Mesothelial cell of epicardium (in vitro differentiated cells): ENCODE measurements around the gene NHSL2. TPM values are rescaled to one million over a fixed set of nuclear protein-coding genes. Genes with fewer than 3 reads are reported as not detected.

Source experiments
- DNase-seq, 2 experiments: peaks; one replicate each; pipeline ENCODE4 v3.0.0; 2021; ENCODE audit warnings: low spot score in 2 of 2; ENCODE audit not compliant: unreplicated experiment in 2 of 2
- H3K27ac Mint-ChIP-seq: 2 replicates; pipeline ENCODE4 v1.8.0; 2021; ENCODE audit warnings: mixed read lengths
- H3K27me3 Mint-ChIP-seq: 2 replicates; pipeline ENCODE4 v1.8.0; 2021; ENCODE audit warnings: low read depth, mixed read lengths
- H3K36me3 Mint-ChIP-seq: 2 replicates; pipeline ENCODE4 v1.8.0; 2021; ENCODE audit warnings: mixed read lengths
- H3K4me1 Mint-ChIP-seq: 2 replicates; pipeline ENCODE4 v1.8.0; 2021; ENCODE audit warnings: mixed read lengths
- H3K4me3 Mint-ChIP-seq: 2 replicates; pipeline ENCODE4 v1.8.0; 2021; ENCODE audit warnings: mild to moderate bottlenecking, moderate library complexity, mixed read lengths
- H3K9me3 Mint-ChIP-seq: 2 replicates; pipeline ENCODE4 v1.8.0; 2021; ENCODE audit warnings: mixed read lengths
- total RNA-seq: library from RNA; stranded (reverse); gene quantifications from 3 replicates; pipeline ENCODE4 v1.2.1, GENCODE V29; 2021
- TF ChIP-seq, protein P1 (sequence below): fragments of 200-600 bp; sonication (generic); IDR thresholded peaks from one replicate; pipeline ENCODE4 v1.5.0; 2021; ENCODE audit warnings: antibody characterized with exemption; ENCODE audit not compliant: unreplicated experiment

Gene NHSL2
- total RNA-seq, 1 donor from 2014 or later, result 24.0 TPM

DNA sequence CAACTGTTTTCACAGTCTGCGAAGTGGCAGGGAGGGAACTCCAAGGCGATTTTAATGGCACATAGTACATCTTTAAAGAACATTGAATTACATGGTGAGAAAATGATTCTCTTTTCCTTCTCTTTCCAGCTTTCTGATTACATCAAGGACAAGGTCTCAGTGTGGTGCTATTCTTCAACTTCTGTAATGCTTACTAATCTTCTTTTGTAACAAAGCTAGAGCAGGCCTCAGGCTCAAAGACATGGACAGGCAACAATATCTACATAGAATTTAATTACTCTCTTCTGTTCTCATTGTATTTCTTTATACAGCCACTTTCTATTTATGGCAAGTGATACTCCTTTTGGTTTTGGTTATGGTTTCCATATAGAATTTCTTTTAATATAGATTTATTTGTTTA, 172.6 kb downstream of the NHSL2 start:
- peaks cover 30% of the 10 kb centered on the region for H3K9me3 Mint-ChIP-seq
- peaks cover 62% of the 10 kb centered on the region for H3K4me1 Mint-ChIP-seq
- no peak for DNase-seq
- no peaks in the 10 kb centered on the region for H3K36me3 Mint-ChIP-seq
- H3K27me3 Mint-ChIP-seq, result no peaks in the 10 kb centered on the region
- TF ChIP-seq, protein P1, sequence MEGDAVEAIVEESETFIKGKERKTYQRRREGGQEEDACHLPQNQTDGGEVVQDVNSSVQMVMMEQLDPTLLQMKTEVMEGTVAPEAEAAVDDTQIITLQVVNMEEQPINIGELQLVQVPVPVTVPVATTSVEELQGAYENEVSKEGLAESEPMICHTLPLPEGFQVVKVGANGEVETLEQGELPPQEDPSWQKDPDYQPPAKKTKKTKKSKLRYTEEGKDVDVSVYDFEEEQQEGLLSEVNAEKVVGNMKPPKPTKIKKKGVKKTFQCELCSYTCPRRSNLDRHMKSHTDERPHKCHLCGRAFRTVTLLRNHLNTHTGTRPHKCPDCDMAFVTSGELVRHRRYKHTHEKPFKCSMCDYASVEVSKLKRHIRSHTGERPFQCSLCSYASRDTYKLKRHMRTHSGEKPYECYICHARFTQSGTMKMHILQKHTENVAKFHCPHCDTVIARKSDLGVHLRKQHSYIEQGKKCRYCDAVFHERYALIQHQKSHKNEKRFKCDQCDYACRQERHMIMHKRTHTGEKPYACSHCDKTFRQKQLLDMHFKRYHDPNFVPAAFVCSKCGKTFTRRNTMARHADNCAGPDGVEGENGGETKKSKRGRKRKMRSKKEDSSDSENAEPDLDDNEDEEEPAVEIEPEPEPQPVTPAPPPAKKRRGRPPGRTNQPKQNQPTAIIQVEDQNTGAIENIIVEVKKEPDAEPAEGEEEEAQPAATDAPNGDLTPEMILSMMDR, result no peak
- no peak overlapping the region for H3K4me3 Mint-ChIP-seq
- peak overlapping the region; percentile 84 for H3K27ac Mint-ChIP-seq

DNA sequence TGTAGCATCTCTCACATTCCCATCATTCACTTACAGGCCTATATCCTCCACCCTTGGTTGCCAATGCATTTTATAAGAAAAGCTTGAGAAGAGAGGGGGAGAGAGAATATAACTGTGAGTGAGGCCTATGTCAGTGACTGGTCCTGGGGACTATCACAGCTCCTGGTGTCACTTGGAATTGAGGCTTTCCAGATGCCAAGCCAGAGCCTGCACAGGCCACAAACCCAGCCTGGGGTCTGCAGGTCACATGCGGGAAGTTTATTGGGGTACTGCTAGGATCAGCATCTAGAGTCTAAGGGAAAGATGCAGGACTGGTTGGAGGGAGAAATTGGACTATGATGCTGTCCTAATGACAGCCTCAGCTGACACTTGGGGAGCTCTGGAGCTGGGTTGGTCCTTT, 173.5 kb downstream of the NHSL2 start:
- DNase-seq, result no peak
- Mint-ChIP-seq H3K36me3 (no peaks in the 10 kb centered on the region), H3K4me3 (no peak overlapping the region), H3K27ac (peak overlapping the region; percentile 80), H3K27me3 (no peaks in the 10 kb centered on the region), H3K9me3 (peaks cover 31% of the 10 kb centered on the region), H3K4me1 (peaks cover 61% of the 10 kb centered on the region)
- TF ChIP-seq, protein P1, result no peak

DNA sequence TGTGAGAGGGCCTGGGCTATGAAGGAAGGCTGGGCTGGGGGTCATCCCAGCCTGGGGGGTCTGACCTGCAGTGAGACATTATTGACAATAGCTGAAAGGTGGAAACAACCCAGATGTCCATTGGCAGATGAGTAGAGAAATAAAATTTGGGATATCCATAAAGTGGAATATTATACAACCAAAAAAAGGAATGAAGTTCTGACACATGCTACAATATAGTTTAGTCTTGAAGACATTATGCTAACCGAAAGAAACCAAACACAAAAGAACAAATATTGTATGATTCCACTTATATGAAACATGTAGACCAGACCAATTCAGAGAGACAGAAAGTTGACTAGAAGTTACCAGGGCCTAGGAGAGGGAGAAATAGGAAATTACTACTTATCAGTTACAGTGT, 176.3 kb downstream of the NHSL2 start:
- Mint-ChIP-seq H3K4me1 (peaks cover 35% of the 10 kb centered on the region), H3K4me3 (no peak overlapping the region), H3K36me3 (no peaks in the 10 kb centered on the region), H3K27me3 (no peaks in the 10 kb centered on the region), H3K9me3 (peaks cover 33% of the 10 kb centered on the region), H3K27ac (no peak overlapping the region)
- TF ChIP-seq, protein P1, result no peak
- no peak for DNase-seq

DNA sequence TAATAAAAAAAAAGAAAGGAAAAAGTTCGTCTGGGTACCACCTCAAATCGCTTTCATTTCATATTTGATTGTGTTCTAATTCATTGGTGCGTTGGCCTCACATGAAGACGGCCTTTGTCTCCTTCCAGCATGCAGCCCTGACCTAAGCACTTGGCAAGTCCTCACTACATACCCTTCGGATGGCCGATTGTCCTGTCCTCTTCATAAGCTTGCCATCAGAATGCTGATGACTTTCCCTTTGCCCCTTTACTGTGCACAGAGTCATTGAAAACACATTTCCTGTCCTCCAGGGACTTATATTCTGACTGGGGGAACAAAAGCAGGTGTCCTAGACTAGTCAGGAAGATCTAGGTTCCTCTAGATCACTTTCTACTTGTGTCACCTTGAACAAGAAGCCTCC, 178.1 kb downstream of the NHSL2 start:
- H3K27ac Mint-ChIP-seq, result peak overlapping the region; percentile 71
- TF ChIP-seq, protein P1, result no peak
- no peaks in the 10 kb centered on the region for H3K27me3 Mint-ChIP-seq
- no peaks in the 10 kb centered on the region for H3K36me3 Mint-ChIP-seq
- peaks cover 23% of the 10 kb centered on the region for H3K4me1 Mint-ChIP-seq
- no peak overlapping the region for H3K4me3 Mint-ChIP-seq
- peaks cover 40% of the 10 kb centered on the region for H3K9me3 Mint-ChIP-seq
- no peak for DNase-seq

DNA sequence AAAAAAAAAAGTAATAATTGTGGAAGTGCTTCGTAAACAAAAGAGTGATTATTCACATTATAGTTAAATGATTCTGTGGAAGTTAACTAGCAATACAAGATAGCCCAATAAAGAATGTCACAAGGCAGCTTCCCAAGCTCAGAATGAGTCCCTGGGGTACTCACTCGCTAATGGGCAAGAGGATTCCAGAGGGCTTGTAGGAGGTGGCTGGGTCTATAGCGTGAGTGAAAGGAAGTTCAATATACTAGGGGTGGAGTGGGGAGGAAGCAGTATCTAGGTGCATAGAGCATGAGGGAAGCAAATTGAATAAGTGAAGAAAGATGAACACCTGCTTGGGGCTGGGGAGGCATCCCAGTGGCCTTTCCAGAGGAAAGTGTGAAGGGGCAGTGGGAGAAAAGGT, 178.6 kb downstream of the NHSL2 start:
- TF ChIP-seq, protein P1, result no peak
- Mint-ChIP-seq H3K9me3 (peaks cover 37% of the 10 kb centered on the region), H3K27me3 (no peaks in the 10 kb centered on the region), H3K4me1 (peaks cover 18% of the 10 kb centered on the region), H3K4me3 (no peak overlapping the region), H3K36me3 (no peaks in the 10 kb centered on the region), H3K27ac (peak overlapping the region; percentile 71)
- no peak for DNase-seq

DNA sequence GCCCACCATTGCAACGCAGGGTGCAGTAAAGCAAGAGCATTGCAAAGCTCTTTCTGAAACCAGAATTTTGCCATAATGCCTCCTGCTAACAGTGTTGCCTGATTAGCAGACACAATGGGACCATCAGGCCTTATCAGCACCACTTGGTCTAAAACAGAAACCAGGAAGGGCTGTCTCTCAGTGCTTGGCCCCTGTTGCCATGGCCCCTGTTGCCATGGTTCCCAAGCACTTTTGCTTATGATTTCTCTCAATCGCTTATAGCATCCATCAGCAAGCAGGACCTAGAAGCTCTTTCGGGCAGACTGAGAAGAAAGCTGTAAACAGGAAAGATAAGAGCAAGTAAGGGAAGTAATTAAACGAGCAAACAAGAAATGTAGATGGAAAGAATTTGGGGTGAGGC, 184.2 kb downstream of the NHSL2 start:
- Mint-ChIP-seq H3K36me3 (peaks cover 2% of the 10 kb centered on the region), H3K4me3 (no peak overlapping the region), H3K27ac (peak overlapping the region; percentile 42), H3K9me3 (peaks cover 21% of the 10 kb centered on the region), H3K27me3 (no peaks in the 10 kb centered on the region), H3K4me1 (peaks cover 7% of the 10 kb centered on the region)
- TF ChIP-seq, protein P1, result no peak
- no peak for DNase-seq
